Adrenal gland (tissue), 12 donors: ENCODE data around the gene GP1BA. TPM values are rescaled to one million over a fixed set of nuclear protein-coding genes. Genes with fewer than 3 reads are reported as not detected.

Source experiments
- DNase-seq, 7 donors: peaks; one replicate each; pipeline ENCODE4 v3.0.0-alpha.2; 2019 to 2020
- H3K27ac ChIP-seq, 5 donors: fragments of 200-600 bp; sonication (generic) in 4 of 5; 1 replicate in 3 of 5; 2 replicates in 2 of 5; pipeline versions ENCODE4 v1.5.1 to v1.8.0; 2016 to 2020; ENCODE audit warnings: mild to moderate bottlenecking in 1 of 5
- H3K27me3 ChIP-seq: fragments of 200-600 bp; 2 replicates; pipeline ENCODE4 v1.8.0; 2021
- H3K36me3 ChIP-seq, 2 donors: fragments of 200-600 bp; replicated peaks in 1 of 2; 1 replicate in 1 of 2; 2 replicates in 1 of 2; pipeline versions ENCODE4 v1.5.1 to v1.8.0; 2018 to 2022
- H3K4me1 ChIP-seq, 2 donors: fragments of 200-600 bp; replicated peaks in 1 of 2; 1 replicate in 1 of 2; 2 replicates in 1 of 2; pipeline versions ENCODE4 v1.5.1 to v1.8.0; 2018 to 2021
- H3K4me3 ChIP-seq, 4 donors: fragments of 200-600 bp; sonication (generic) in 3 of 4; one replicate each; pipeline ENCODE4 v1.5.1; 2016 to 2018
- H3K9me3 ChIP-seq, 3 donors: fragments of 200-600 bp; sonication (generic) in 1 of 3; replicated peaks in 1 of 3; 1 replicate in 2 of 3; 2 replicates in 1 of 3; pipeline versions ENCODE4 v1.5.1 to v1.8.0; 2016 to 2021
- CTCF ChIP-seq, 6 experiments: fragments of 450-650 bp in 4 of 6; fragments of 200-600 bp in 2 of 6; sonication (generic) in 1 of 6; IDR thresholded peaks; 1 replicate in 5 of 6; 2 replicates in 1 of 6; pipeline versions ENCODE4 v1.5.1 to v1.8.0; 2016 to 2021; ENCODE audit warnings: antibody characterized with exemption in 6 of 6, mild to moderate bottlenecking in 2 of 6, moderate library complexity in 1 of 6
- POLR2A ChIP-seq, 2 donors: fragments of 450-650 bp; IDR thresholded peaks; one replicate each; pipeline ENCODE4 v1.6.1; 2017; ENCODE audit warnings: antibody characterized with exemption in 2 of 2, mild to moderate bottlenecking in 2 of 2, moderate library complexity in 1 of 2
- WGBS, 4 donors: extraction: QIAGEN DNeasy Blood & Tissue Kit in 2 of 4; methylation state at CpG; one replicate each; pipeline versions ENCODE4 v1.1.5 to v1.1.7; 2013 to 2017; 5-methylcytosine and 5-hydroxymethylcytosine counted together
- intact Hi-C, 2 donors: fragments of 100-400 bp; cut with DNase I; formaldehyde crosslinking; loops; one replicate each; pipeline versions ENCODE4 v1.14.1 to v1.15.0; 2022 to 2023
- polyA plus RNA-seq, 3 donors: library from polyadenylated mRNA; stranded (reverse); fragments of 200-250 nt in 2 of 3; fragments of 350-450 nt in 1 of 3; fragmentation: Illumina TruSeq in 1 of 3; extraction: RNeasy Lipid Tissue Mini Kit (QIAGEN cat#74804) in 1 of 3; gene quantifications; one replicate each; pipeline ENCODE4 v1.2.3, GENCODE V29; 2013 to 2014
- total RNA-seq, 9 donors: library from RNA; depleted of rRNA in 4 of 9; stranded (reverse); fragments of >200 nt in 4 of 9; fragments of 120-200 nt in 1 of 9; fragmentation: NEBNext Ultra II Directional in 1 of 9; extraction: Animal tissue kit (Norgen Biotek cat#: 25700) in 1 of 9; gene quantifications; one replicate each; pipeline versions ENCODE4 v1.1.0 to v1.2.4, GENCODE V29; 2013 to 2023
- donor health status: healthy with polysubstance abuse.
- donor health status: Bipolar disorder and iron deficiency.
- donor health status: DM: yes; HTN: yes; CAD: no.
- donor health status: DM: no; HTN: no; CAD: no.
- donor health status: DM: no; HTN: no; CAD: no.
- donor health status: DM: yes; HTN: yes; CAD: no.

The GP1BA gene
- total and polyA plus RNA-seq, 12 donors: 0.08 to 0.17 TPM; not detected in 10

DNA sequence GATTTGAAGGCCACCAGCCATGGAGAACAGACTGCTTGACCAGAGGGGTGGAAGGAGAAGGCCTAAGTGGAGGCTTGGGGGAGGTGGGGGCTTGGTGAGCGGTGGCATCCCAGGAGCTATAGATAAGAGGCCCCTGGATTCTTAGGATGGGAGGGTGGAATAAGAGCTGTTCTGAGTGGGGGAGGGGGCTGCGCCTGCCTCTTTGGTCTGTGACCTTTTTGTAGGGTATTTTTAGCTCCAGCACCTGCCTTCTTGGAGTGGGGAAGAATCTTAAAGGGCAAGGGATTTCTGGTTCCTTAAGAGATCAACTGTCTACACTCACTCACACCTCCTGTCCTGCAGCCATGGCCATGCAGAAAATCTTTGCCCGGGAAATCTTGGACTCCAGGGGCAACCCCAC lies 19.4 kb downstream of the GP1BA start:
- H3K27ac ChIP-seq: no peak overlapping the region
- peaks cover 0 to 3% of the 10 kb centered on the region in 2 donors for H3K36me3 ChIP-seq
- 76 to 87% (median 77%) methylated on average over 3 of the region's 3 CpGs for WGBS, 4 donors
- intact Hi-C loops: no loop called here
- H3K9me3 ChIP-seq: no peaks in the 10 kb centered on the region
- H3K27me3 ChIP-seq: no peaks in the 10 kb centered on the region
- TF ChIP-seq CTCF (IDR thresholded peaks at IDR 0.05) (no peak), POLR2A (IDR thresholded peaks at IDR 0.05) (no peak)
- DNase-seq: no peak
- no peak overlapping the region for H3K4me3 ChIP-seq
- H3K4me1 ChIP-seq: peaks cover 13 to 18% of the 10 kb centered on the region in 2 donors

DNA sequence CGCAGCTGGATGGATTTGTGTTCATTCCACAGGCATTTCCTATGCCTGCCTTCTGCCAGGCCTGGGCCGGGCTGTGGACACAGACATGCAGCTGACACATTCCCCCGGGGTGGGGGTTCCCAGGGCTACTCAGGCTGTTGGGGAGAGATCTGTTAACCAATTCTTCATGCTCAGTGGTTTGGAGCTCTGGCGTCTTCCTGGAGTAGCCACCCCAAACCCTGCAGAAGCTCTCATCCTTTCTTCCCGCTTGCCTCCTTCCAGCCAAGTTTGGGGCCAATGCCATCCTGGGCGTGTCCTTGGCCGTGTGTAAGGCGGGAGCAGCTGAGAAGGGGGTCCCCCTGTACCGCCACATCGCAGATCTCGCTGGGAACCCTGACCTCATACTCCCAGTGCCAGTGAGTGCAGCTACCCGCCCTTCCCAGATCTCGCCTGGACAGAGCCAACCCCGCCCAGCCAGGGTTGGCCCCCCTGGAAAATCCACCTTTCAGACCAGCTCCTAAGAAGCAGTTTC lies 21.4 kb downstream of the GP1BA start:
- Histone ChIP-seq H3K36me3 (no peaks in the 10 kb centered on the region), H3K4me1 (peaks cover 12 to 13% of the 10 kb centered on the region in 2 donors), H3K4me3 (no peak overlapping the region), H3K27me3 (no peaks in the 10 kb centered on the region), H3K27ac (no peak overlapping the region), H3K9me3 (no peaks in the 10 kb centered on the region)
- 76 to 80% (median 76%) methylated on average over 14 of the region's 14 CpGs for WGBS, 4 donors
- TF ChIP-seq CTCF (IDR thresholded peaks at IDR 0.05) (no peak), POLR2A (IDR thresholded peaks at IDR 0.05) (no peak)
- no peak for DNase-seq
- intact Hi-C loops: no loop called here

DNA sequence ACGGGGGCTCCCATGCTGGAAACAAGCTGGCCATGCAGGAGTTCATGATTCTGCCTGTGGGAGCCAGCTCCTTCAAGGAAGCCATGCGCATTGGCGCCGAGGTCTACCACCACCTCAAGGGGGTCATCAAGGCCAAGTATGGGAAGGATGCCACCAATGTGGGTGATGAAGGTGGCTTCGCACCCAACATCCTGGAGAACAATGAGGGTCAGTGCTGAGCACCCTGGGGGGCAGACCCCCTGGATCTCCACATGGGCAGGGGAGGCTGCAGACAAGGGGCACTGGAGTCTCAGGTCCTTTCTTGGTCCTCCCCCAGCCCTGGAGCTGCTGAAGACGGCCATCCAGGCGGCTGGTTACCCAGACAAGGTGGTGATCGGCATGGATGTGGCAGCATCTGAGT lies 23.0 kb downstream of the GP1BA start:
- Histone ChIP-seq H3K27me3 (no peaks in the 10 kb centered on the region), H3K4me1 (peaks cover 5 to 9% of the 10 kb centered on the region in 2 donors), H3K36me3 (peaks cover 0 to 12% of the 10 kb centered on the region in 2 donors), H3K27ac (no peak overlapping the region), H3K9me3 (no peaks in the 10 kb centered on the region), H3K4me3 (no peak overlapping the region)
- WGBS, 4 donors: 92 to 96% (median 94%) methylated on average over 7 to 8 of the region's 8 CpGs
- no peak for TF ChIP-seq POLR2A (IDR thresholded peaks at IDR 0.05)
- TF ChIP-seq CTCF (IDR thresholded peaks at IDR 0.05): no peak
- intact Hi-C loops: no loop called here
- no peak for DNase-seq

GRCh38 chr17:4956493-4957061 lies 24.5 kb downstream of the GP1BA start:
- DNase-seq: no peak
- intact Hi-C loops: no loop called here
- TF ChIP-seq POLR2A (IDR thresholded peaks at IDR 0.05) (no peak), CTCF (IDR thresholded peaks at IDR 0.05) (peak in 1 of 6 experiments; percentile 6)

More at GRCh38 chr17:4956493-4957061, 24.5 kb downstream of the GP1BA start:
- Histone ChIP-seq H3K4me3 (no peak overlapping the region), H3K27me3 (no peaks in the 10 kb centered on the region), H3K9me3 (no peaks in the 10 kb centered on the region), H3K36me3 (peaks cover 0 to 20% of the 10 kb centered on the region in 2 donors), H3K27ac (no peak overlapping the region), H3K4me1 (no peaks in the 10 kb centered on the region)
- WGBS, 4 donors: 78 to 88% (median 87%) methylated on average over 9 to 10 of the region's 10 CpGs
